ENCODE measurements around the gene USP31.

Gene USP31

GRCh38 chr16:23061669-23062068, 87.6 kb downstream of the USP31 start:
- DNase-seq (ENCODE audit: extremely low spot score), result no peak
- POLR2A ChIA-PET, result no interaction called here
- CTCF ChIA-PET, result no interaction called here
- no peak for TF ChIP-seq CTCF (IDR thresholded peaks at IDR 0.05; ENCODE audit: control extremely low read depth, extremely low read depth, low read depth, missing control alignments)

- peak; percentile 69 for DNase-seq (ENCODE audit: extremely low spot score)
- ChIA-PET CTCF (interaction anchor here (0.6 to 3.0 kb wide), 10 partner anchors 11 to 1501 kb away, joined by 3 to 16 read pairs (median 3); no protein-coding TSS in a partner anchor), POLR2A (no interaction called here)
- peak; percentile 74 for TF ChIP-seq CTCF (IDR thresholded peaks at IDR 0.05; ENCODE audit: control extremely low read depth, extremely low read depth, low read depth, missing control alignments)
Measured at GRCh38 chr16:23060458-23061320, 88.6 kb downstream of the USP31 start.

GRCh38 chr16:23059433-23059832, 89.8 kb downstream of the USP31 start:
- no peak for DNase-seq (ENCODE audit: extremely low spot score)
- POLR2A ChIA-PET, result no interaction called here
- no peak for TF ChIP-seq CTCF (IDR thresholded peaks at IDR 0.05; ENCODE audit: control extremely low read depth, extremely low read depth, low read depth, missing control alignments)
- CTCF ChIA-PET, result interaction anchor here (1.0 to 3.0 kb wide), 7 partner anchors 12 to 1420 kb away, joined by 3 to 16 read pairs (median 3); no protein-coding TSS in a partner anchor

- CTCF ChIA-PET, result interaction anchor here (1.2 to 3.0 kb wide), 3 partner anchors 13 to 160 kb away, joined by 3 to 16 read pairs (median 5); no protein-coding TSS in a partner anchor
- DNase-seq (ENCODE audit: extremely low spot score), result no peak
- POLR2A ChIA-PET, result no interaction called here
- no peak for TF ChIP-seq CTCF (IDR thresholded peaks at IDR 0.05; ENCODE audit: control extremely low read depth, extremely low read depth, low read depth, missing control alignments)
Measured at GRCh38 chr16:23058576-23058975, 90.7 kb downstream of the USP31 start.

GRCh38 chr16:23057013-23057596, 92.1 kb downstream of the USP31 start:
- CTCF ChIA-PET, result no interaction called here
- POLR2A ChIA-PET, result no interaction called here
- DNase-seq (ENCODE audit: extremely low spot score), result no peak
- TF ChIP-seq CTCF (IDR thresholded peaks at IDR 0.05; ENCODE audit: control extremely low read depth, extremely low read depth, low read depth, missing control alignments), result no peak

- POLR2A ChIA-PET, result no interaction called here
- TF ChIP-seq CTCF (IDR thresholded peaks at IDR 0.05; ENCODE audit: control extremely low read depth, extremely low read depth, low read depth, missing control alignments), result no peak
- CTCF ChIA-PET, result no interaction called here
- no peak for DNase-seq (ENCODE audit: extremely low spot score)
Measured at GRCh38 chr16:23055481-23055880, 93.8 kb downstream of the USP31 start.
